Putamen (tissue), 1 donor: Measurements from ENCODE around the gene FAM98C.
A peak's percentile ranks its signal among the peaks of the same experiment; 100 is the strongest.
"Not testable (repeated sequence)": the region's sequence is repeated elsewhere in the genome, so short reads cannot be mapped to it uniquely, and the experiment has no call there.

ENCODE experiments used
- DNase-seq: peaks from one replicate; pipeline ENCODE4 v3.0.0-alpha.2; 2016; ENCODE audit warnings: low spot score

The FAM98C gene

GRCh38 chr19:38399081-38399480 lies 3.8 kb upstream of the FAM98C start:
- no peak for DNase-seq

- no peak for DNase-seq
Observed at GRCh38 chr19:38399537-38399936, 3.4 kb upstream of the FAM98C start.

GRCh38 chr19:38400361-38400760 lies 2.5 kb upstream of the FAM98C start:
- DNase-seq, result no peak

GRCh38 chr19:38401148-38401547 lies 1.7 kb upstream of the FAM98C start:
- no peak for DNase-seq

DNA sequence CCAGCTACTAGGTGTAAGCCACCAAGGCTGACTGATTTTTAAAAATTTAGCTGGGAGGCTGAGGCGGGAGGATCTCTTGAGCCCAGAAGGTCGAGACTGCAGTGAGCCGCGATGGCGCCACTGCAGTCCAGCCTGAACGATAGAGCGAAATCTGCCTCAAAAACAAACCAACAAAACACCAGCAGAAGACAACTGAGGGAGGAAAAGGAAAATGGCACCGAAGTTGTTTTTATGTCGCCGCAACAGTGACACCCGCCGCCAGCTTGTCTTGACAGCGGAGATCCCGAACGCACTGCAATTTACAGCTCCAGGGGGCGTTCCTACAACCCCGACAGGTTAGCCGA lies 298 bp upstream of the FAM98C start:
- no peak for DNase-seq

- no peak for DNase-seq
Observed at GRCh38 chr19:38404858-38405257, 2.0 kb downstream of the FAM98C start.

GRCh38 chr19:38405276-38405675 lies 2.4 kb downstream of the FAM98C start:
- no peak for DNase-seq

DNA sequence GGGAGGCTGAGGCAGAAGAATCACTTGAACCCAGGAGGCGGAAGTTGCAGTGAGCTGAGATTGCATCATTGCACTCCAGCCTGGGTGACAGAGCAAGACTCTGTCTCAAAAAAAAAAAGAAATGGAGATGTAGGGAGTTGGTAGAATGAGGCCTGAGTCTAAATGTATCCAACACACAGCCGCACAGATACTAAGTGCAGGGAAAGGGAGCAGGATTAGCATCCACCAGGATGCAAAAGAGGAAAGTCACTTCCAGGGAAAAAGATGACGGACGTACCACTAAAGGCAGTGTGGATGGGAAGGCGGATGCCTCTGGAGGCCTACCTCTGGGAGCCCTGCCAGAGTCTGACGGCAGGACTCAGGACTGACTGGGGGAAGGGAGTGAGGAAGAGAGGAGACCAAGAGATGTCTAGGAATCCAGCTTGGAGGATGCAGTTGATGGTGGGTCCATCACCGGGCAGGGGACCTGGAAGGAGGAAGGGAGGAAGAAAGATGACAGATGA lies 6.8 kb downstream of the FAM98C start:
- DNase-seq, result no peak

GRCh38 chr19:38410407-38410806 lies 7.5 kb downstream of the FAM98C start:
- DNase-seq, result not testable (repeated sequence)

DNA sequence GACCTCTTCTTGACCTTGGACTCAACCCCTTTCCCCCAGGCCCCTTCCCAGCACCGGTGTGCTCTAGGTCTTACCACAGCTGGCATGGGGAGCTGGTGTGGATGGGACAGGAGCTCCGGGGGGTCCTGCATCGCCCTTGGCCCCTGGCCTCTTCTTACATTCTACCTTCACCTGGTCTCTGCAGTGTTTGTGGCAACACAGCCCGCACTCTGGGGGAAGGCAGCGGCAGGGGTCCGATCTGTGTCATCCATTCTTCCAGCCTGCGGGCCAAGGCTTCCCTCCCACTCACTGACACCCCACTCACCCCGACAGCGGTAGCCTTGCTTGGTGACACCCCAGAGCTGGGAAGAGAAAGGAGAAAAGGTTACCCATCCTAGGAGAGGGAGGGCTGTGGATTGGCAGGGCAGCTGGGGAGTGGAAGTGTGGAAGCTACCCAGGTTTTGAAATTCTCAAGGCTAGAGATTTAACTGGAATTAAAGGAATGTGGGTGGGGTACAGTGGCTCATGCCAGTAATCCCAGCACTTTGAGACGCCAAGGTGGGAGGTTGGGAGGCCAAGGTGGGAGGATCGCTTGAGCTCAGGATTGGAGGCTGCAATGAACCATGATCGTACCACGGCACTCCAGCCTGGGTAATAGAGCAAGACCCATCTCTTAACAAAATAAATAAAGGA lies 8.3 kb downstream of the FAM98C start:
- DNase-seq, result no peak

GRCh38 chr19:38411898-38412297 lies 9.0 kb downstream of the FAM98C start:
- DNase-seq, result not testable (repeated sequence)

DNA sequence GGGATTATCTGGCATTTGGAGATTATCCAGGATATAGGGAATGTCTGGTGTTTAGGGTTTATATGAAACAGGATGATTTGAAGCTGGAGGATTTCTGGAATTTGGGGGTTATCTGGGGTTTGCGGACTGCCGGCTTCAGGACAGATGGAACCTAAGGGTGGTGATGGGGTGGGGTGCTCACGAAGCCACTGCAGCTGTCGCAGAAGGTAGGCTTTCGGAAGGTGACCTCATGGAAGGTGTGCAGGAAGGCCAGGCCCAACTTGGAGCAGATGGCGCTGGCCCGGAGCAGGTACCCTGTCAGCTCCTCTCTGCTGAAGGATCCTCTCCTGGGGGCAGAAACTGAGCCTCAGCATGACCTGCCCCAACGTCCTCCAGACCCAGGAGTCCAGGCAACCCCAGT lies 9.6 kb downstream of the FAM98C start:
- no peak for DNase-seq

- no peak for DNase-seq
Observed at GRCh38 chr19:38412961-38413360, 10.1 kb downstream of the FAM98C start.

GRCh38 chr19:38413416-38413815 lies 10.5 kb downstream of the FAM98C start:
- no peak for DNase-seq

- no peak for DNase-seq
Observed at GRCh38 chr19:38417146-38417543, 14.3 kb downstream of the FAM98C start.

- no peak for DNase-seq
Observed at GRCh38 chr19:38417544-38418506, 14.9 kb downstream of the FAM98C start.

- DNase-seq, result no peak
Observed at GRCh38 chr19:38420935-38421334, 18.0 kb downstream of the FAM98C start.

DNA sequence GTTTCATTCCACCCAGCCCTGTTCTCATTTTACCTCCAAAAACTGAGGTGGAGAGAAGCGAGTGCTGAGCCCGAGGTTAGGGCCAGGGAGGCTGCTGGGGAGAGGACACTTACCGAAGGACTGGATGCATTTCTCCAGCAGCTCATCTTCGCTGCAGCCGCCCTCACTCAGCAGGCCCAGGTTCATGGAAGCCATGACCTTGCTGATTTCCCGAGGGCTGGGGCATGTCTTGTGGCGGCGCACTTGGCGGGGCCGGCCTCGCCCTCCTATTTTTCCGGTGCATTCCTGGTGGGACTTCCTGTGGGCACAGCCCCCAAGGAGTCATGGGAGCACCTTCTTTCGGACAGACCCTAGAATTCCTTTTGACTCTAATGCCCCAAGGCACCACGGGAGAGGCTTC lies 19.0 kb downstream of the FAM98C start:
- no peak for DNase-seq

DNA sequence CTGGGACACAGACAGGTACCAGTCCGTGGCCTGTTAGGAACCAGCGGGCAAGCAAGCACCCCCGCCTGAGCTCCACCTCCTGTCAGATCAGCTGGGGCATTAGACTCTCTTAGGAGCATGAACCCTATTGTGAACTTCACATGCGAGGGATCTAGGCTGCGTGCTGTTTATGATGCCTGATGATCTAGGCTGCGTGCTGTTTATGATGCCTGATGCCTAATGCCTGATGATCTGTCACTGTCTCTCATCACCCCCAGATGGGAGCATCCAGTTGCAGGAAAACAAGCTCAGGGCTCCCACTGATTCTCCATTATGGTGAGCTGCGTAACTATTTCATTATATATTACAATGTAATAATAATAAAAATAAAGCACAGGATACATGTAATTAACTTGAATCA lies 19.5 kb downstream of the FAM98C start:
- no peak for DNase-seq

- no peak for DNase-seq
Observed at GRCh38 chr19:38424272-38424671, 21.4 kb downstream of the FAM98C start.

GRCh38 chr19:38425222-38425809 lies 22.4 kb downstream of the FAM98C start:
- no peak for DNase-seq

GRCh38 chr19:38425810-38426466 lies 23.0 kb downstream of the FAM98C start, which contains the start of gene RASGRP4:
Gene RASGRP4, minus strand, starts transcription at chr19:38426219. Its CDS starts 128 bp downstream, at chr19:38426091.
- DNase-seq, result peak; percentile 11
